ENCODE measurements around the gene SMPX. TPM values are rescaled to one million over a fixed set of nuclear protein-coding genes. Genes with fewer than 3 reads are reported as not detected.

SMPX gene
- polyA plus RNA-seq, 1 donor (not counting 4 experiments of a cell fraction or from before 2014, with no cell fraction given): not detected

DNA sequence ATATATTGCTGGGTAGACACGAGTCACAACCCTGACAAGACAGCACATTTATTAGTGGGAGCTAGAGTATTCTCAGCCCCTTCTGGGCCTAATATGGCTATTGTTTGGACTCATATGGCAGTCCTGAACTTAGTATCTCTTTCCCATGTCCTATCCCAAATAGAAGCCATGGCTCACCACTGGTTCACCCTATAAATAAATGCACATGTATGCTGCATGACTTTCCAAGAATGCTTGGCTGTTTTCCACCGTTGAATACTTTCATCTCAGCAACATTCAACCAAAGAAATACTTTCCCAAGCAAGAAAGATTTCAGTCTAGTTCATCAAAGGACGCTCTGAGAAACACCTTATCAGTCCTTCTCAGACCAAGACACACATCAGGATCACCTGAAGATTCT, 36.7 kb downstream of the SMPX start:
- no peak overlapping the region for H3K4me2 ChIP-seq (ENCODE audit: control insufficient read depth, extremely low read depth, insufficient read depth, low read depth, low read length)
- H3K36me3 ChIP-seq (ENCODE audit: control insufficient read depth in 2 of 2, extremely low read depth in 1 of 2, insufficient read depth in 2 of 2, low read length in 2 of 2): no peaks in the 10 kb centered on the region
- no peak for FAIRE-seq
- H3K27me3 ChIP-seq (ENCODE audit: control insufficient read depth, extremely low read depth, insufficient read depth, low read length): no peaks in the 10 kb centered on the region
- H3K9ac ChIP-seq (ENCODE audit: control insufficient read depth, extremely low read depth, insufficient read depth, low read length): no peak overlapping the region
- no peak overlapping the region for H2AFZ ChIP-seq (ENCODE audit: control insufficient read depth, low read length)
- DNase-seq (ENCODE audit: low read depth, low spot score): no peak
- TF ChIP-seq, protein P1, sequence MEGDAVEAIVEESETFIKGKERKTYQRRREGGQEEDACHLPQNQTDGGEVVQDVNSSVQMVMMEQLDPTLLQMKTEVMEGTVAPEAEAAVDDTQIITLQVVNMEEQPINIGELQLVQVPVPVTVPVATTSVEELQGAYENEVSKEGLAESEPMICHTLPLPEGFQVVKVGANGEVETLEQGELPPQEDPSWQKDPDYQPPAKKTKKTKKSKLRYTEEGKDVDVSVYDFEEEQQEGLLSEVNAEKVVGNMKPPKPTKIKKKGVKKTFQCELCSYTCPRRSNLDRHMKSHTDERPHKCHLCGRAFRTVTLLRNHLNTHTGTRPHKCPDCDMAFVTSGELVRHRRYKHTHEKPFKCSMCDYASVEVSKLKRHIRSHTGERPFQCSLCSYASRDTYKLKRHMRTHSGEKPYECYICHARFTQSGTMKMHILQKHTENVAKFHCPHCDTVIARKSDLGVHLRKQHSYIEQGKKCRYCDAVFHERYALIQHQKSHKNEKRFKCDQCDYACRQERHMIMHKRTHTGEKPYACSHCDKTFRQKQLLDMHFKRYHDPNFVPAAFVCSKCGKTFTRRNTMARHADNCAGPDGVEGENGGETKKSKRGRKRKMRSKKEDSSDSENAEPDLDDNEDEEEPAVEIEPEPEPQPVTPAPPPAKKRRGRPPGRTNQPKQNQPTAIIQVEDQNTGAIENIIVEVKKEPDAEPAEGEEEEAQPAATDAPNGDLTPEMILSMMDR (optimal IDR thresholded peaks at IDR 0.05 in 1 of 3, IDR thresholded peaks at IDR 0.05 in 1 of 3, conservative IDR thresholded peaks at IDR 0.05 in 1 of 3; ENCODE audit: extremely low read depth in 1 of 3, insufficient read depth in 2 of 3, low read length in 3 of 3): no peak
- TF ChIP-seq EZH2 (IDR thresholded peaks at IDR 0.05; ENCODE audit: low read length): no peak
- dilution Hi-C loops (cut with MboI; ENCODE audit: extremely low pct_ligation_motif_present, low sequenced_read_pairs): no loop called here
- no peaks in the 10 kb centered on the region for H3K4me1 ChIP-seq (ENCODE audit: control insufficient read depth, extremely low read depth, insufficient read depth, low read length)
- H3K79me2 ChIP-seq (ENCODE audit: control insufficient read depth, insufficient read depth, low read length): no peaks in the 10 kb centered on the region
- no peaks in the 10 kb centered on the region for H3K9me3 ChIP-seq (ENCODE audit: control insufficient read depth, low read depth, low read length)
- no peaks in the 10 kb centered on the region for H3K9me1 ChIP-seq (ENCODE audit: control insufficient read depth, extremely low read depth, insufficient read depth, low read length)
- H4K20me1 ChIP-seq (ENCODE audit: control insufficient read depth, extremely low read depth, insufficient read depth, low read length): no peaks in the 10 kb centered on the region
- H3K27ac ChIP-seq (ENCODE audit: control insufficient read depth, insufficient read depth, low read length): no peak overlapping the region
- no peak overlapping the region for H3K4me3 ChIP-seq (ENCODE audit: control insufficient read depth in 2 of 3, extremely low read depth in 1 of 3, insufficient read depth in 2 of 3, low read depth in 1 of 3, low read length in 3 of 3)

DNA sequence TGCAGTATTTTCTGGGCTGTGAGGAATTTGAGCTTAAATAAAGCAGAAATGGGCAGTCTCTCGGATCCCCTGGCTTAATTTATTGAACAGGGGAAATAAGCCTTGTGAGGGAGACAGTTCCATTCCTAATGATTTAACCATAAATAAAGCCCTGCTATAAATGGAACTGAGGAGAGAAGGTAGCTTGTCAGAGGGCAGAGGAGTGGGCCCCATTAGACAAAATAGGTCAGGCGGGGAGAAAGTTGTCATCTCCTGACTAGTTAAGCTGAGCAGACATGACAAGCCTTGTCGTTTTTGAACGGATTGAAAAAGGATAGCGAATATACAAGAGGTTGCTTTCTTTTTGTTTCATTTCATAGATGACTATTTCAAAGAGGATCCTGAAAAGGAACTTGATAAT, 39.3 kb downstream of the SMPX start:
- no peak overlapping the region for H3K4me3 ChIP-seq (ENCODE audit: control insufficient read depth in 2 of 3, extremely low read depth in 1 of 3, insufficient read depth in 2 of 3, low read depth in 1 of 3, low read length in 3 of 3)
- H3K27ac ChIP-seq (ENCODE audit: control insufficient read depth, insufficient read depth, low read length): no peak overlapping the region
- no peaks in the 10 kb centered on the region for H3K9me3 ChIP-seq (ENCODE audit: control insufficient read depth, low read depth, low read length)
- H3K79me2 ChIP-seq (ENCODE audit: control insufficient read depth, insufficient read depth, low read length): no peaks in the 10 kb centered on the region
- H4K20me1 ChIP-seq (ENCODE audit: control insufficient read depth, extremely low read depth, insufficient read depth, low read length): no peaks in the 10 kb centered on the region
- no peaks in the 10 kb centered on the region for H3K27me3 ChIP-seq (ENCODE audit: control insufficient read depth, extremely low read depth, insufficient read depth, low read length)
- H3K9ac ChIP-seq (ENCODE audit: control insufficient read depth, extremely low read depth, insufficient read depth, low read length): no peak overlapping the region
- FAIRE-seq (no peak), DNase-seq (ENCODE audit: low read depth, low spot score) (no peak)
- no peak overlapping the region for H2AFZ ChIP-seq (ENCODE audit: control insufficient read depth, low read length)
- TF ChIP-seq, protein P1 (optimal IDR thresholded peaks at IDR 0.05 in 1 of 3, IDR thresholded peaks at IDR 0.05 in 1 of 3, conservative IDR thresholded peaks at IDR 0.05 in 1 of 3; ENCODE audit: extremely low read depth in 1 of 3, insufficient read depth in 2 of 3, low read length in 3 of 3): no peak
- TF ChIP-seq EZH2 (IDR thresholded peaks at IDR 0.05; ENCODE audit: low read length): no peak
- no peak overlapping the region for H3K4me2 ChIP-seq (ENCODE audit: control insufficient read depth, extremely low read depth, insufficient read depth, low read depth, low read length)
- H3K4me1 ChIP-seq (ENCODE audit: control insufficient read depth, extremely low read depth, insufficient read depth, low read length): no peaks in the 10 kb centered on the region
- dilution Hi-C loops (cut with MboI; ENCODE audit: extremely low pct_ligation_motif_present, low sequenced_read_pairs): no loop called here
- H3K9me1 ChIP-seq (ENCODE audit: control insufficient read depth, extremely low read depth, insufficient read depth, low read length): no peaks in the 10 kb centered on the region
- H3K36me3 ChIP-seq (ENCODE audit: control insufficient read depth in 2 of 2, extremely low read depth in 1 of 2, insufficient read depth in 2 of 2, low read length in 2 of 2): no peaks in the 10 kb centered on the region
